Neural cell (in vitro differentiated cells): ENCODE results near the gene LRCH4. TPM values are rescaled to one million over a fixed set of nuclear protein-coding genes. Genes with fewer than 3 reads are reported as not detected.

Source experiments
- H2AFZ ChIP-seq: fragments of 200-600, 300-800 bp; sonication (generic), shearing (Covaris generic); 2 replicates; pipeline ENCODE4 v1.6.0; 2014; ENCODE audit warnings: low read depth, mild to moderate bottlenecking, antibody characterized with exemption, low read length, moderate library complexity
- H3F3A ChIP-seq: fragments of 200-600 bp; shearing (Covaris generic); 2 replicates; pipeline ENCODE4 v1.6.1; 2016; ENCODE audit warnings: mild to moderate bottlenecking, moderate library complexity, mixed read lengths, antibody characterized with exemption, low read length; ENCODE audit not compliant: insufficient read depth, poor library complexity, severe bottlenecking
- H3K27ac ChIP-seq: fragments of 200-600, 300-800 bp; sonication (generic), shearing (Covaris generic); 2 replicates; pipeline ENCODE4 v1.5.1; 2014; ENCODE audit warnings: mild to moderate bottlenecking, low read length, moderate library complexity
- H3K27me3 ChIP-seq: fragments of 300-800, 200-600 bp; sonication (generic), shearing (Covaris generic); 2 replicates; pipeline ENCODE4 v1.6.0; 2014; ENCODE audit warnings: mild to moderate bottlenecking, low read depth, low read length, moderate library complexity; ENCODE audit not compliant: insufficient read depth
- H3K36me3 ChIP-seq: fragments of 300-800, 200-600 bp; sonication (generic), shearing (Covaris generic); 2 replicates; pipeline ENCODE4 v1.5.1; 2014; ENCODE audit warnings: mild to moderate bottlenecking, antibody characterized with exemption, low read length, moderate library complexity; ENCODE audit not compliant: insufficient read depth
- H3K4me2 ChIP-seq: fragments of 300-800, 200-600 bp; sonication (generic), shearing (Covaris generic); 2 replicates; pipeline ENCODE4 v1.6.0; 2014; ENCODE audit warnings: mild to moderate bottlenecking, low read length
- H3K4me3 ChIP-seq: fragments of 300-800, 200-600 bp; sonication (generic), shearing (Covaris generic); 2 replicates; pipeline ENCODE4 v1.5.1; 2014; ENCODE audit warnings: mild to moderate bottlenecking, low read length, moderate library complexity
- H3K79me2 ChIP-seq: fragments of 200-600 bp; shearing (Covaris generic); replicated peaks from 2 replicates; pipeline ENCODE4 v1.6.0; 2014; ENCODE audit warnings: mild to moderate bottlenecking, low read length, moderate library complexity; ENCODE audit not compliant: insufficient read depth
- H3K9ac ChIP-seq: fragments of 300-800, 200-600 bp; sonication (generic), shearing (Covaris generic); 2 replicates; pipeline ENCODE4 v1.6.1; 2016; ENCODE audit warnings: mild to moderate bottlenecking, low read length, mixed read lengths
- H3K9me2 ChIP-seq: fragments of 200-600 bp; shearing (Covaris generic); 2 replicates; pipeline ENCODE4 v1.6.1; 2016; ENCODE audit warnings: mild to moderate bottlenecking, low read length, mixed read lengths; ENCODE audit not compliant: insufficient read depth
- H3K9me3 ChIP-seq: fragments of 200-600, 300-800 bp; sonication (generic), shearing (Covaris generic); 2 replicates; pipeline ENCODE4 v1.6.1; 2016; ENCODE audit warnings: mild to moderate bottlenecking, mixed run types, low read length, moderate library complexity, mixed read lengths
- H4K20me1 ChIP-seq: fragments of 200-600 bp; shearing (Covaris generic); 2 replicates; pipeline ENCODE4 v1.6.1; 2016; ENCODE audit warnings: mild to moderate bottlenecking, mixed run types; ENCODE audit not compliant: insufficient read depth
- CTCF ChIP-seq: fragments of 450-650 bp; IDR thresholded peaks from 2 replicates; pipeline ENCODE4 v1.5.1; 2014; ENCODE audit warnings: antibody characterized with exemption, mild to moderate bottlenecking, moderate library complexity; ENCODE audit not compliant: poor library complexity, severe bottlenecking
- EP300 ChIP-seq: fragments of 450-650 bp; conservative IDR thresholded peaks from 2 replicates; pipeline ENCODE4 v1.6.1; 2014; ENCODE audit warnings: antibody characterized with exemption, mild to moderate bottlenecking, moderate library complexity; ENCODE audit not compliant: poor library complexity, severe bottlenecking
- EZH2 ChIP-seq: fragments of 200-600, 300-800 bp; shearing (Covaris generic), sonication (generic); IDR thresholded peaks from 2 replicates; pipeline ENCODE4 v1.6.1; 2014; ENCODE audit warnings: antibody characterized with exemption, low read length, borderline replicate concordance, mild to moderate bottlenecking; ENCODE audit not compliant: insufficient read depth, poor library complexity, severe bottlenecking
- MXI1 ChIP-seq: fragments of 450-650 bp; conservative IDR thresholded peaks from 2 replicates; pipeline ENCODE4 v1.6.1; 2014; ENCODE audit warnings: antibody characterized with exemption, mild to moderate bottlenecking; ENCODE audit not compliant: poor library complexity, severe bottlenecking
- POLR2AphosphoS5 ChIP-seq: IDR thresholded peaks from 2 replicates; pipeline ENCODE4 v1.6.1; 2012
- RAD21 ChIP-seq: fragments of 450-650 bp; conservative IDR thresholded peaks from 2 replicates; pipeline ENCODE4 v1.6.1; 2014; ENCODE audit warnings: antibody characterized with exemption, mild to moderate bottlenecking, moderate library complexity
- REST ChIP-seq: IDR thresholded peaks from 2 replicates; pipeline ENCODE4 v1.6.1; 2012; ENCODE audit warnings: borderline replicate concordance
- SMC3 ChIP-seq: fragments of 450-650 bp; conservative IDR thresholded peaks from 2 replicates; pipeline ENCODE4 v1.6.1; 2014; ENCODE audit warnings: antibody characterized with exemption, mild to moderate bottlenecking, moderate library complexity; ENCODE audit not compliant: poor library complexity
- TAF1 ChIP-seq: IDR thresholded peaks from 2 replicates; pipeline ENCODE4 v1.6.1; 2012; ENCODE audit warnings: low read depth
- polyA plus RNA-seq: library from polyadenylated mRNA; depleted of rRNA; stranded (reverse); fragments of >200 nt; gene quantifications from 2 replicates; pipeline ENCODE4 v1.2.3, GENCODE V29; 2014

The LRCH4 gene
- polyA plus RNA-seq, 1 donor from 2014 or later, result 17.2 TPM

GRCh38 chr7:100555701-100556100, 30.2 kb downstream of the LRCH4 start:
- no peaks in the 10 kb centered on the region for H3F3A ChIP-seq
- no peak overlapping the region for H3K4me2 ChIP-seq
- H3K9me2 ChIP-seq, result no peaks in the 10 kb centered on the region
- no peak overlapping the region for H3K27ac ChIP-seq
- H3K36me3 ChIP-seq, result no peaks in the 10 kb centered on the region
- H3K79me2 ChIP-seq, result no peaks in the 10 kb centered on the region
- no peaks in the 10 kb centered on the region for H4K20me1 ChIP-seq
- no peak overlapping the region for H2AFZ ChIP-seq
- TF ChIP-seq EP300 (no peak), SMC3 (no peak)
- no peaks in the 10 kb centered on the region for H3K9me3 ChIP-seq
- no peak overlapping the region for H3K9ac ChIP-seq
- no peak overlapping the region for H3K4me3 ChIP-seq
- H3K27me3 ChIP-seq, result no peaks in the 10 kb centered on the region

- H3K79me2 ChIP-seq, result no peaks in the 10 kb centered on the region
- H4K20me1 ChIP-seq, result no peaks in the 10 kb centered on the region
- H3K27me3 ChIP-seq, result no peaks in the 10 kb centered on the region
- no peak overlapping the region for H3K4me2 ChIP-seq
- no peaks in the 10 kb centered on the region for H3K9me3 ChIP-seq
- no peaks in the 10 kb centered on the region for H3K9me2 ChIP-seq
- no peak overlapping the region for H3K4me3 ChIP-seq
- H3K9ac ChIP-seq, result no peak overlapping the region
- H2AFZ ChIP-seq, result no peak overlapping the region
- H3K36me3 ChIP-seq, result no peaks in the 10 kb centered on the region
- no peak overlapping the region for H3K27ac ChIP-seq
- H3F3A ChIP-seq, result no peaks in the 10 kb centered on the region
- no peak for TF ChIP-seq EZH2
- no peak for TF ChIP-seq SMC3
- TF ChIP-seq POLR2AphosphoS5, result no peak
- no peak for TF ChIP-seq EP300
- no peak for TF ChIP-seq RAD21
- TF ChIP-seq REST, result no peak
- no peak for TF ChIP-seq TAF1
- no peak for TF ChIP-seq CTCF
- no peak for TF ChIP-seq MXI1
Observed at GRCh38 chr7:100553032-100553431, 32.9 kb downstream of the LRCH4 start.

GRCh38 chr7:100552532-100552931, 33.4 kb downstream of the LRCH4 start:
- H3K9me2 ChIP-seq, result no peaks in the 10 kb centered on the region
- no peaks in the 10 kb centered on the region for H3F3A ChIP-seq
- no peak for TF ChIP-seq REST
- no peak for TF ChIP-seq TAF1
- no peak for TF ChIP-seq RAD21
- no peak for TF ChIP-seq CTCF
- no peaks in the 10 kb centered on the region for H3K79me2 ChIP-seq
- no peak overlapping the region for H3K4me2 ChIP-seq
- no peaks in the 10 kb centered on the region for H3K9me3 ChIP-seq
- no peak overlapping the region for H3K9ac ChIP-seq
- no peak overlapping the region for H2AFZ ChIP-seq
- H3K27me3 ChIP-seq, result no peaks in the 10 kb centered on the region
- no peaks in the 10 kb centered on the region for H4K20me1 ChIP-seq
- H3K27ac ChIP-seq, result no peak overlapping the region
- H3K36me3 ChIP-seq, result no peaks in the 10 kb centered on the region
- no peak overlapping the region for H3K4me3 ChIP-seq
